ENCODE data around the gene HARS1. TPM values are rescaled to one million over a fixed set of nuclear protein-coding genes. Genes with fewer than 3 reads are reported as not detected.

HARS1 gene
- total and polyA plus RNA-seq, 3 donors from 2014 or later, result 58.7 to 73.4 (median 63.9) TPM

DNA sequence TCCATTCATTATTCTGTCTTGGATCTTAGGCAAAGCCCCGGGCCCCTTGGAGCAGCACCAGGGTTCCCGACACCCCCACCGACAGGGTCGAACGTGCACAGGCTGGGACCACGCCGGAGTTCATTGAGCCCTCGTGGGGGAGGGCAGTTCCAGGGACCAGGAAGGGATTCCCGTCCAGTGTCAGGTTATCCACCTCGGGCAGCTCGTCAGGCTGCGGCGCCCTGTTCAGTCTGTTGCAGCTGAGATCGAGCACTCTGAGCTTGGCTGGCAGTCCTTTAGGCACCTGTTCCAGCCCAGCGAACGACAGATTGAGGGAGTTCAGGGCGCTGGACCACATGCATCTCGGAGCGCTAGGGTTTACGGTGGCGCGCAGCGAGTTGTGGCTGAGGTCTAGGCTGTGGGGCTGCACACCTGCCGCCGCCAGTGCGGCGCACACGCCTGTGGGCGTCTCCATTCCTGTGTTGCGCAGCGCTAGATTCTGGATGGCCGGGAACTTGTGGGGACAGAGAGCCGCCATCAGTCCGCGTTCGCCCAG lies 59.3 kb downstream of the HARS1 start:
- TF ChIP-seq POLR2A (IDR thresholded peaks at IDR 0.05), result no peak
- TF ChIP-seq, protein P1, sequence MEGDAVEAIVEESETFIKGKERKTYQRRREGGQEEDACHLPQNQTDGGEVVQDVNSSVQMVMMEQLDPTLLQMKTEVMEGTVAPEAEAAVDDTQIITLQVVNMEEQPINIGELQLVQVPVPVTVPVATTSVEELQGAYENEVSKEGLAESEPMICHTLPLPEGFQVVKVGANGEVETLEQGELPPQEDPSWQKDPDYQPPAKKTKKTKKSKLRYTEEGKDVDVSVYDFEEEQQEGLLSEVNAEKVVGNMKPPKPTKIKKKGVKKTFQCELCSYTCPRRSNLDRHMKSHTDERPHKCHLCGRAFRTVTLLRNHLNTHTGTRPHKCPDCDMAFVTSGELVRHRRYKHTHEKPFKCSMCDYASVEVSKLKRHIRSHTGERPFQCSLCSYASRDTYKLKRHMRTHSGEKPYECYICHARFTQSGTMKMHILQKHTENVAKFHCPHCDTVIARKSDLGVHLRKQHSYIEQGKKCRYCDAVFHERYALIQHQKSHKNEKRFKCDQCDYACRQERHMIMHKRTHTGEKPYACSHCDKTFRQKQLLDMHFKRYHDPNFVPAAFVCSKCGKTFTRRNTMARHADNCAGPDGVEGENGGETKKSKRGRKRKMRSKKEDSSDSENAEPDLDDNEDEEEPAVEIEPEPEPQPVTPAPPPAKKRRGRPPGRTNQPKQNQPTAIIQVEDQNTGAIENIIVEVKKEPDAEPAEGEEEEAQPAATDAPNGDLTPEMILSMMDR (IDR thresholded peaks at IDR 0.05), result no peak
- Histone ChIP-seq H3K4me3 (peak overlapping the region; percentile 46 to 62), H3K27me3 (no peaks in the 10 kb centered on the region), H3K4me1 (peaks cover 5% of the 10 kb centered on the region), H3K9me3 (no peaks in the 10 kb centered on the region), H3K36me3 (ENCODE audit: low read depth, missing control alignments) (no peaks in the 10 kb centered on the region), H3K27ac (peak overlapping the region; percentile 56 to 87)
- intact Hi-C loops (cut with DNase I; ENCODE audit: low total_unique reads), result loop anchor here (10.0 kb wide), 1 partner anchor 87 kb away; the partner anchor contains the start of gene EIF4EBP3
- DNase-seq, result no peak
- 22 to 40% methylated on average over 1 to 36 of the region's 36 CpGs for WGBS, 2 donors

- no peak for TF ChIP-seq POLR2A (IDR thresholded peaks at IDR 0.05)
- TF ChIP-seq, protein P1 (IDR thresholded peaks at IDR 0.05), result no peak
- Histone ChIP-seq H3K4me1 (peaks cover 5% of the 10 kb centered on the region), H3K4me3 (peak overlapping the region; percentile 3 to 46), H3K36me3 (ENCODE audit: low read depth, missing control alignments) (no peaks in the 10 kb centered on the region), H3K27ac (peak overlapping the region in 1 of 2 donors; percentile 87), H3K9me3 (no peaks in the 10 kb centered on the region), H3K27me3 (no peaks in the 10 kb centered on the region)
- intact Hi-C loops (cut with DNase I; ENCODE audit: low total_unique reads), result loop anchor here (10.0 kb wide), 1 partner anchor 86 kb away; the partner anchor contains the start of gene EIF4EBP3
- WGBS, 2 donors, result 78 to 85% methylated on average over 4 of the region's 4 CpGs
- DNase-seq, result no peak
Observed at GRCh38 chr5:140631036-140631417, 60.1 kb downstream of the HARS1 start.

DNA sequence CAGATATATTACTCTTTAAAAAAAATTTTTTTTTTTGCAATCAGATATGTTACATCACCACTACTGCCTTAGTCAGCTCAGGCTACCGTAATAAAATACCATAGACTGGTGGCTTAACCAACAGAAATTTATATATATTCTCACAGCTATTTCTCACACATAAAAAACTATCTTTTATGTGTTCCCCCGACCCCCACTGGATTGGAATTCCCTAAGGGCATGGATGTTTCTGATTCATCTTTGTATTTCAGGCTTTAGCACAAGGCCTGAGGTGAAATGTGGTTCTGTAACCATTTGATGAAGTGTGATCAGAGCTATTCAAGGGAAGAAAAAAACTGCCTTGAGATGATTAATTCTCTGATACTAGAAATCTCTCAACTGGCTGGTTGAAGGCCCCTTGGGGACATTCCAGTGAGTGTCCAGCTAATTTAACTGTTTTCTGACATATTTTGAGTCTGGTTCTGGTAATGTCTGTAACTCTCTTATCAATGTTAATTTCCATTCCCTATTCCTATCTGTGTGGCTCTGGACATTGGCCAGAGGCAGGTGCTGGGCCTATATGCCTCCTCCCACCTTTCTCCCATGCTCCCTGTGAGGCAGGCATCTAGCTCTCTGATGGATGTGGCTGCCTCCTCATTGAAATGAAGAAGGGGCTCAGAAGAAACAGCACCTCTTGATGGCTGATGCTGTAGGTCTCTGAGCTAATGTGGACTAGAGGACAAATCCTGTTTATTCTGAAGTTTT lies 60.7 kb downstream of the HARS1 start:
- no peak for DNase-seq
- H3K27me3 ChIP-seq, result no peaks in the 10 kb centered on the region
- H3K4me1 ChIP-seq, result peaks cover 5% of the 10 kb centered on the region
- peak overlapping the region in 1 of 2 donors; percentile 3 for H3K4me3 ChIP-seq
- 80 to 83% methylated on average over 2 of the region's 2 CpGs for whole genome bisulfite sequencing, 2 donors
- H3K27ac ChIP-seq, result peak overlapping the region in 1 of 2 donors; percentile 87
- H3K9me3 ChIP-seq, result no peaks in the 10 kb centered on the region
- TF ChIP-seq POLR2A (IDR thresholded peaks at IDR 0.05), result no peak
- TF ChIP-seq, protein P1 (IDR thresholded peaks at IDR 0.05), result no peak
- H3K36me3 ChIP-seq (ENCODE audit: low read depth, missing control alignments), result no peaks in the 10 kb centered on the region
- intact Hi-C loops (cut with DNase I; ENCODE audit: low total_unique reads), result loop anchor here (10.0 kb wide), 1 partner anchor 86 kb away; the partner anchor contains the start of gene EIF4EBP3

GRCh38 chr5:140628711-140629110 lies 62.5 kb downstream of the HARS1 start:
- Histone ChIP-seq H3K27me3 (no peaks in the 10 kb centered on the region), H3K4me3 (no peak overlapping the region), H3K27ac (no peak overlapping the region), H3K36me3 (ENCODE audit: low read depth, missing control alignments) (no peaks in the 10 kb centered on the region), H3K9me3 (no peaks in the 10 kb centered on the region), H3K4me1 (peaks cover 5% of the 10 kb centered on the region)
- 24 to 40% methylated on average over 1 of the region's 1 CpG for WGBS, 2 donors
- DNase-seq, result no peak
- TF ChIP-seq, protein P1 (IDR thresholded peaks at IDR 0.05), result no peak
- no peak for TF ChIP-seq POLR2A (IDR thresholded peaks at IDR 0.05)
- intact Hi-C loops (cut with DNase I; ENCODE audit: low total_unique reads), result no loop called here
